ENCODE results near the gene RND3.

RND3 gene

GRCh38 chr2:150495001-150495400 is 7.5 kb upstream of the RND3 start:
- no peak overlapping the region for H3K27ac ChIP-seq (ENCODE audit: low read length)
- H3K79me2 ChIP-seq (ENCODE audit: insufficient read depth, low read length) = no peaks in the 10 kb centered on the region
- TF ChIP-seq, protein P1, sequence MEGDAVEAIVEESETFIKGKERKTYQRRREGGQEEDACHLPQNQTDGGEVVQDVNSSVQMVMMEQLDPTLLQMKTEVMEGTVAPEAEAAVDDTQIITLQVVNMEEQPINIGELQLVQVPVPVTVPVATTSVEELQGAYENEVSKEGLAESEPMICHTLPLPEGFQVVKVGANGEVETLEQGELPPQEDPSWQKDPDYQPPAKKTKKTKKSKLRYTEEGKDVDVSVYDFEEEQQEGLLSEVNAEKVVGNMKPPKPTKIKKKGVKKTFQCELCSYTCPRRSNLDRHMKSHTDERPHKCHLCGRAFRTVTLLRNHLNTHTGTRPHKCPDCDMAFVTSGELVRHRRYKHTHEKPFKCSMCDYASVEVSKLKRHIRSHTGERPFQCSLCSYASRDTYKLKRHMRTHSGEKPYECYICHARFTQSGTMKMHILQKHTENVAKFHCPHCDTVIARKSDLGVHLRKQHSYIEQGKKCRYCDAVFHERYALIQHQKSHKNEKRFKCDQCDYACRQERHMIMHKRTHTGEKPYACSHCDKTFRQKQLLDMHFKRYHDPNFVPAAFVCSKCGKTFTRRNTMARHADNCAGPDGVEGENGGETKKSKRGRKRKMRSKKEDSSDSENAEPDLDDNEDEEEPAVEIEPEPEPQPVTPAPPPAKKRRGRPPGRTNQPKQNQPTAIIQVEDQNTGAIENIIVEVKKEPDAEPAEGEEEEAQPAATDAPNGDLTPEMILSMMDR (IDR thresholded peaks at IDR 0.05; ENCODE audit: borderline replicate concordance, extremely low read depth, low read length, poor library complexity, severe bottlenecking) = no peak
- no peak for TF ChIP-seq EZH2 (IDR thresholded peaks at IDR 0.05; ENCODE audit: borderline replicate concordance, low read depth, low read length, severe bottlenecking)
- H4K20me1 ChIP-seq (ENCODE audit: insufficient read depth, low read length) = no peaks in the 10 kb centered on the region
- H3K4me1 ChIP-seq (ENCODE audit: insufficient read depth, low read length) = no peaks in the 10 kb centered on the region
- no peak overlapping the region for H3K4me2 ChIP-seq (ENCODE audit: insufficient read depth, low read length)
- H3K27me3 ChIP-seq (ENCODE audit: insufficient read depth, low read length, poor library complexity) = no peaks in the 10 kb centered on the region
- H3K36me3 ChIP-seq (ENCODE audit: insufficient read depth, low read length) = no peaks in the 10 kb centered on the region
- DNase-seq = no peak
- no peak for ATAC-seq (ENCODE audit: insufficient read depth, low read depth)
- H3K9ac ChIP-seq (ENCODE audit: low read depth, low read length) = no peak overlapping the region
- H3K9me3 ChIP-seq (ENCODE audit: insufficient read depth, low read length, severe bottlenecking) = no peaks in the 10 kb centered on the region
- H2AFZ ChIP-seq (ENCODE audit: low read depth, low read length) = no peak overlapping the region
- H3K4me3 ChIP-seq (ENCODE audit: low read depth in 1 of 2, low read length in 2 of 2) = no peak overlapping the region

DNA sequence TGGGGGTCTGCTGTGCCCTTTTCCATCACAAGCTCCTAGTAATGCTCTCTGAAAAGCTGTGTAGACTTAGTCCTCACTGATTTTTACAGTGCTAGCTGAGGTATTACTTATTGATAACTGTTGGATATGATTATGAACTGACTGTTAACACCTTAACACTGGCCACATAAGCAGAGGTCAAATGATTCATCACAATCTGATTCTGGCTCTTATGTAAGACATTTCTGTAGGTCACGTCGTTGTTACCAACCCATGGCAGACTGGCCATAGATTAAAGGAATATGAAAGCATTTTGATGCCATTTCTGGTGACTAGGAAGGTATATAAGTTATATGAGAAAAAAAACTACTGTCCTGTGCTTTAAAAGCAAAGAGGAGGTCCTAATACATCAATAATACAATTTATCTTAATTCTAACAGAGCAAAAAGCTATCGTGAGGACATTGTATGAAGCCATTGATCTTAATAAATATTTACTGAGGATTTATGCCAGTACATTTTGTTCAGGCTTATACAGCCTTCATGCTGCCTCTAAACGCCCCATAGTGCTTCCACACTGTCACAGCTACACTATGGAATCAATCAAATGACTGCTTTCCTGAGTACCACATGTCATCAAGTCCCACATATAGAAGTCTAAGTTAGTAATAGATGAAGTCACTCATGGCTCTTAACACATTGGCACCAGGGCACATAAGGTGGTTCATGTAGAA is 6.9 kb upstream of the RND3 start:
- DNase-seq (no peak), ATAC-seq (ENCODE audit: insufficient read depth, low read depth) (no peak)
- Histone ChIP-seq H3K4me1 (ENCODE audit: insufficient read depth, low read length) (no peaks in the 10 kb centered on the region), H3K4me3 (ENCODE audit: low read depth in 1 of 2, low read length in 2 of 2) (no peak overlapping the region), H3K79me2 (ENCODE audit: insufficient read depth, low read length) (no peaks in the 10 kb centered on the region), H3K4me2 (ENCODE audit: insufficient read depth, low read length) (no peak overlapping the region), H3K36me3 (ENCODE audit: insufficient read depth, low read length) (no peaks in the 10 kb centered on the region), H3K27me3 (ENCODE audit: insufficient read depth, low read length, poor library complexity) (no peaks in the 10 kb centered on the region), H4K20me1 (ENCODE audit: insufficient read depth, low read length) (no peaks in the 10 kb centered on the region), H3K27ac (ENCODE audit: low read length) (no peak overlapping the region), H3K9me3 (ENCODE audit: insufficient read depth, low read length, severe bottlenecking) (no peaks in the 10 kb centered on the region), H3K9ac (ENCODE audit: low read depth, low read length) (no peak overlapping the region), H2AFZ (ENCODE audit: low read depth, low read length) (no peak overlapping the region)
- TF ChIP-seq, protein P1 (IDR thresholded peaks at IDR 0.05; ENCODE audit: borderline replicate concordance, extremely low read depth, low read length, poor library complexity, severe bottlenecking) = no peak
- TF ChIP-seq EZH2 (IDR thresholded peaks at IDR 0.05; ENCODE audit: borderline replicate concordance, low read depth, low read length, severe bottlenecking) = no peak

- TF ChIP-seq, protein P1 (IDR thresholded peaks at IDR 0.05; ENCODE audit: borderline replicate concordance, extremely low read depth, low read length, poor library complexity, severe bottlenecking) = no peak
- no peak for TF ChIP-seq EZH2 (IDR thresholded peaks at IDR 0.05; ENCODE audit: borderline replicate concordance, low read depth, low read length, severe bottlenecking)
- Histone ChIP-seq H3K27ac (ENCODE audit: low read length) (no peak overlapping the region), H4K20me1 (ENCODE audit: insufficient read depth, low read length) (no peaks in the 10 kb centered on the region), H3K36me3 (ENCODE audit: insufficient read depth, low read length) (no peaks in the 10 kb centered on the region), H3K9ac (ENCODE audit: low read depth, low read length) (no peak overlapping the region), H2AFZ (ENCODE audit: low read depth, low read length) (no peak overlapping the region), H3K9me3 (ENCODE audit: insufficient read depth, low read length, severe bottlenecking) (no peaks in the 10 kb centered on the region), H3K4me1 (ENCODE audit: insufficient read depth, low read length) (no peaks in the 10 kb centered on the region), H3K27me3 (ENCODE audit: insufficient read depth, low read length, poor library complexity) (no peaks in the 10 kb centered on the region), H3K79me2 (ENCODE audit: insufficient read depth, low read length) (no peaks in the 10 kb centered on the region), H3K4me3 (ENCODE audit: low read depth in 1 of 2, low read length in 2 of 2) (no peak overlapping the region), H3K4me2 (ENCODE audit: insufficient read depth, low read length) (no peak overlapping the region)
- DNase-seq (no peak), ATAC-seq (ENCODE audit: insufficient read depth, low read depth) (no peak)
These were observed 4.5 kb upstream of the RND3 start for GRCh38 chr2:150491943-150492342.

Measured in DND-41 (cell line).